Measurements from ENCODE around the gene PNPT1. TPM values are rescaled to one million over a fixed set of nuclear protein-coding genes. Genes with fewer than 3 reads are reported as not detected.

The PNPT1 gene
- total and polyA plus RNA-seq, 2 of the 13 experiments (the other 11 are each of a cell fraction or from before 2014, with no cell fraction given) = 23.4 to 61.0 TPM

DNA sequence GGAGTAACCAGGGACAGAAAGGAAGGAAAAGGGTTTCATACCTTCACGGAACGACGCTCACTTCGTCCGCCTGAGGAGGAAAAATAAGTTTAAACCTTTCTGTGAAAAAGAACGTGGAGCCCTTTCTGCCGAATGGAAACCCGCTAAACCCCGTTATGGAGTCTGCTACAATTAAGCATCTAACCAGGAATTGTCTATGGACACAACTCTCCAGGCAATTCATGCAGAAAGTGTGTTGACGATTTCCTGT, 75.7 kb downstream of the PNPT1 start (continued):
- no peak for TF ChIP-seq ARID2 (CRISPR knock-in tag; IDR thresholded peaks at IDR 0.05; ENCODE audit: borderline replicate concordance)
- TF ChIP-seq ZC3H13 (CRISPR knock-in tag; IDR thresholded peaks at IDR 0.05) = no peak
- no peak for TF ChIP-seq ZFP36L2 (CRISPR knock-in tag; IDR thresholded peaks at IDR 0.05)
- no peak for TF ChIP-seq KDM1A (CRISPR knock-in tag; IDR thresholded peaks at IDR 0.05)
- TF ChIP-seq SMYD3 (CRISPR knock-in tag; IDR thresholded peaks at IDR 0.05) = 0 out of 2 replicates have a peak, but pooled peaks have one; percentile 2
- TF ChIP-seq GFI1 (CRISPR knock-in tag; IDR thresholded peaks at IDR 0.05; ENCODE audit: borderline replicate concordance) = peak; percentile 12; the same call in 1 of the 2 replicates
- no peak for TF ChIP-seq SMARCC2 (IDR thresholded peaks at IDR 0.05)

GRCh38 chr2:55617175-55618024, 76.2 kb downstream of the PNPT1 start, which contains the start of gene PPP4R3B:
Gene PPP4R3B, minus strand, starts transcription at chr2:55617622. Its CDS starts 337 bp downstream, at chr2:55617285.
- Histone ChIP-seq H3K4me3 (replicated peaks in 1 of 3; ENCODE audit: insufficient read depth in 1 of 3, low read depth in 2 of 3, low read length in 3 of 3) (peak within 1 kb of the TSS; percentile 90 to 99 (median 93)), H3K27ac (ENCODE audit: extremely low read length, insufficient read depth, low read length) (peak within 1 kb of the TSS; percentile 95), H3K36me3 (replicated peaks in 1 of 2; ENCODE audit: control insufficient read depth in 1 of 2, insufficient read depth in 2 of 2, low read length in 2 of 2) (peaks cover 2 to 26% of the 10 kb centered on the region in 2 experiments; a peak in 4 of 5 replicates), H3K4me1 (ENCODE audit: insufficient read depth, low read length) (peaks cover 42% of the 10 kb centered on the region), H3K9ac (ENCODE audit: insufficient read depth, low read depth, low read length) (peak within 1 kb of the TSS; percentile 99), H4K20me1 (ENCODE audit: insufficient read depth, low read length) (peaks cover 31% of the 10 kb centered on the region), H3K27me3 (ENCODE audit: control insufficient read depth in 1 of 2, insufficient read depth in 2 of 2, low read length in 2 of 2) (peaks cover 0 to 5% of the 10 kb centered on the region in 2 experiments; a peak in 1 of 5 replicates), H3K9me3 (ENCODE audit: low read length) (no peaks in the 10 kb centered on the region), H3K4me2 (ENCODE audit: low read depth, low read length) (peak within 1 kb of the TSS; percentile 98), H3K79me2 (ENCODE audit: insufficient read depth, low read length) (peaks cover 84% of the 10 kb centered on the region), H2AFZ (ENCODE audit: low read length) (no peak within 1 kb of the TSS)
- BruUV-seq (replicated peaks) = TSS peak; percentile 57
- DNase-seq (ENCODE audit: low spot score) (peak; percentile 99), ATAC-seq (peak; percentile 89), FAIRE-seq (peak; percentile 79)
- in situ Hi-C loops (cut with HindIII; ENCODE audit: extremely low pct_ligation_motif_present, low pct_unique_long_range_greater_than_20kb) = no loop called here
- WGBS (ENCODE audit: low lambda C conversion rate) = under 1% methylated on average over 82 of the region's 82 CpGs
- intact Hi-C loops (cut with micrococcal nuclease; ENCODE audit: unreplicated experiment) = loop anchor here (5.0 kb wide), 1 partner anchor 200 kb away; the partner anchor contains the start of gene CCDC88A
- ChIA-PET CTCF (ENCODE audit: low intra/inter-chr PET ratio, low total read pairs) (no interaction called here), POLR2A (interaction anchor here (0.6 to 2.8 kb wide), 11 partner anchors 9 to 567 kb away, joined by 3 to 20 read pairs (median 5); partner anchors contain the start of genes CFAP36 and RTN4)
- peak; percentile 96 for TF ChIP-seq POLR2AphosphoS2 (IDR thresholded peaks at IDR 0.05; ENCODE audit: low read depth, low read length)
- TF ChIP-seq ZSCAN22 (CRISPR knock-in tag; IDR thresholded peaks at IDR 0.05) = peak; percentile 84; the same call in 1 of the 2 replicates
- no peak; the same call in 1 of the 2 replicates for TF ChIP-seq NFIC (IDR thresholded peaks at IDR 0.05; ENCODE audit: low read length)
- TF ChIP-seq, protein P1, sequence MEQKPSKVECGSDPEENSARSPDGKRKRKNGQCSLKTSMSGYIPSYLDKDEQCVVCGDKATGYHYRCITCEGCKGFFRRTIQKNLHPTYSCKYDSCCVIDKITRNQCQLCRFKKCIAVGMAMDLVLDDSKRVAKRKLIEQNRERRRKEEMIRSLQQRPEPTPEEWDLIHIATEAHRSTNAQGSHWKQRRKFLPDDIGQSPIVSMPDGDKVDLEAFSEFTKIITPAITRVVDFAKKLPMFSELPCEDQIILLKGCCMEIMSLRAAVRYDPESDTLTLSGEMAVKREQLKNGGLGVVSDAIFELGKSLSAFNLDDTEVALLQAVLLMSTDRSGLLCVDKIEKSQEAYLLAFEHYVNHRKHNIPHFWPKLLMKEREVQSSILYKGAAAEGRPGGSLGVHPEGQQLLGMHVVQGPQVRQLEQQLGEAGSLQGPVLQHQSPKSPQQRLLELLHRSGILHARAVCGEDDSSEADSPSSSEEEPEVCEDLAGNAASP (CRISPR knock-in tag; IDR thresholded peaks at IDR 0.05; ENCODE audit: borderline replicate concordance) = peak; percentile 82
- TF ChIP-seq CBX1 (IDR thresholded peaks at IDR 0.05; ENCODE audit: low read depth) = peak; percentile 31
- no peak for TF ChIP-seq ZNF251 (CRISPR knock-in tag; IDR thresholded peaks at IDR 0.05)
- peak; percentile 96 for TF ChIP-seq ZNF335 (CRISPR knock-in tag; IDR thresholded peaks at IDR 0.05)
- no peak for TF ChIP-seq NFIB (CRISPR knock-in tag; IDR thresholded peaks at IDR 0.05; ENCODE audit: borderline replicate concordance)
- TF ChIP-seq FLYWCH1 (CRISPR knock-in tag; IDR thresholded peaks at IDR 0.05) = peak; percentile 95
